Hepatocyte (in vitro differentiated cells): ENCODE measurements around the gene PAX4. TPM values are rescaled to one million over a fixed set of nuclear protein-coding genes. Genes with fewer than 3 reads are reported as not detected.

Experiments used
- DNase-seq: peaks from one replicate; pipeline ENCODE4 v3.0.0-alpha.2; 2016; ENCODE audit warnings: low spot score
- H2AFZ ChIP-seq: fragments of 200-600 bp; sonication (generic); 2 replicates; pipeline ENCODE4 v1.6.0; 2016; ENCODE audit warnings: antibody characterized with exemption, mild to moderate bottlenecking
- H3K27ac ChIP-seq: fragments of 200-600 bp; sonication (generic); 2 replicates; pipeline ENCODE4 v1.5.1; 2016; ENCODE audit warnings: mild to moderate bottlenecking
- H3K27me3 ChIP-seq: fragments of 200-600 bp; sonication (generic); 2 replicates; pipeline ENCODE4 v1.6.1; 2016
- H3K36me3 ChIP-seq: fragments of 200-600 bp; sonication (generic); replicated peaks from 2 replicates; pipeline ENCODE4 v1.5.1; 2016; ENCODE audit warnings: low read depth; ENCODE audit not compliant: insufficient read depth
- H3K4me1 ChIP-seq: fragments of 200-600 bp; sonication (generic); 2 replicates; pipeline ENCODE4 v1.5.1; 2016; ENCODE audit warnings: mild to moderate bottlenecking, moderate library complexity; ENCODE audit not compliant: insufficient read depth
- H3K4me2 ChIP-seq: fragments of 200-600 bp; sonication (generic); 2 replicates; pipeline ENCODE4 v1.6.0; 2016
- H3K4me3 ChIP-seq: fragments of 200-600 bp; sonication (generic); 2 replicates; pipeline ENCODE4 v1.5.1; 2016; ENCODE audit warnings: mild to moderate bottlenecking
- H3K79me2 ChIP-seq: fragments of 200-600 bp; sonication (generic); 2 replicates; pipeline ENCODE4 v1.6.0; 2017; ENCODE audit warnings: mild to moderate bottlenecking
- H3K9me2 ChIP-seq: fragments of 200-600 bp; sonication (generic); replicated peaks from 2 replicates; pipeline ENCODE4 v1.6.0; 2017; ENCODE audit warnings: mild to moderate bottlenecking; ENCODE audit not compliant: insufficient read depth
- H3K9me3 ChIP-seq: fragments of 200-600 bp; sonication (generic); 2 replicates; pipeline ENCODE4 v1.5.1; 2016; ENCODE audit warnings: low read depth, mild to moderate bottlenecking
- H4K20me1 ChIP-seq: fragments of 200-600 bp; sonication (generic); 2 replicates; pipeline ENCODE4 v1.6.0; 2016; ENCODE audit warnings: mild to moderate bottlenecking; ENCODE audit not compliant: insufficient read depth, poor library complexity, severe bottlenecking
- EZH2 ChIP-seq: fragments of 200-600 bp; sonication (generic); IDR thresholded peaks from 2 replicates; pipeline ENCODE4 v1.6.1; 2016; ENCODE audit warnings: antibody characterized with exemption, mild to moderate bottlenecking, borderline replicate concordance
- EZH2phosphoT487 ChIP-seq: fragments of 200-600 bp; sonication (generic); IDR thresholded peaks from one replicate; pipeline ENCODE4 v1.6.1; 2018; ENCODE audit warnings: antibody characterized with exemption, mild to moderate bottlenecking, low read depth, moderate library complexity; ENCODE audit not compliant: unreplicated experiment, severe bottlenecking
- WGBS: methylation state at CpG from one replicate; pipeline ENCODE4 v1.1.6; 2016; ENCODE audit warnings: low lambda C conversion rate; ENCODE audit errors: missing lambda C conversion rate; 5-methylcytosine and 5-hydroxymethylcytosine counted together
- polyA plus RNA-seq: library from polyadenylated mRNA; unstranded; fragments of >200 nt; fragmentation: Nextera tagmentation; extraction: Ambion mirVana; gene quantifications from 2 replicates; pipeline ENCODE4 v1.2.1, GENCODE V29; 2016
- total RNA-seq: library from RNA; depleted of rRNA; stranded (reverse); fragments of >200 nt; gene quantifications from 2 replicates; pipeline ENCODE4 v1.2.3, GENCODE V29; 2014
- TF ChIP-seq, protein P1 (sequence below): fragments of 200-600 bp; sonication (generic); IDR thresholded peaks from 2 replicates; pipeline ENCODE4 v1.5.1; 2016; ENCODE audit warnings: antibody characterized with exemption, mild to moderate bottlenecking; ENCODE audit not compliant: poor library complexity

The PAX4 gene
- total and polyA plus RNA-seq, 2 experiments from 2014 or later: 0.30 to 0.65 TPM

DNA sequence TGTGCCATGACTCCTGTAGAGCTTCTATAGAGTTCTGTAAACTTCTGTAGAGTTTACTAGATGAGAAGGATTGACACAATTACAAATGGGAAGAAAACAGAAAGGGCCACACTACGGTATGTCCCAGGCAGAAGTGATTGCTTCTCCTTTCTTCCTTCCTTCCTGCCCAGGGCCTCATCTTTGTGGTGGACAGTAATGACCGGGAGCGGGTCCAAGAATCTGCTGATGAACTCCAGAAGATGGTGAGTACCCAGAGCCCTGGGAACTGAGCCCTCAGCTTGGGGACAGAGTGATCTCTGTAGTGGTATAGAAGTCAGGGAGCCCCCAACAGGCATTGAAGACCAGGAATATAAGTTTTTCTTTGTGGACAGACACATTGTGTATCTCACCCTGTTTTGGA lies 28.0 kb downstream of the PAX4 start:
- H3K27me3 ChIP-seq: no peaks in the 10 kb centered on the region
- peaks cover 8% of the 10 kb centered on the region for H4K20me1 ChIP-seq
- no peaks in the 10 kb centered on the region for H3K9me2 ChIP-seq
- H3K4me1 ChIP-seq: peaks cover 11% of the 10 kb centered on the region
- H3K4me3 ChIP-seq: no peak overlapping the region
- H3K79me2 ChIP-seq: peaks cover 20% of the 10 kb centered on the region
- H3K9me3 ChIP-seq: no peaks in the 10 kb centered on the region
- no peak for DNase-seq
- H3K36me3 ChIP-seq: no peaks in the 10 kb centered on the region
- 95% methylated on average over 3 of the region's 3 CpGs for WGBS
- H3K27ac ChIP-seq: no peak overlapping the region
- peak overlapping the region; percentile 97 for H3K4me2 ChIP-seq
- TF ChIP-seq EZH2phosphoT487 (no peak), EZH2 (no peak)
- TF ChIP-seq, protein P1, sequence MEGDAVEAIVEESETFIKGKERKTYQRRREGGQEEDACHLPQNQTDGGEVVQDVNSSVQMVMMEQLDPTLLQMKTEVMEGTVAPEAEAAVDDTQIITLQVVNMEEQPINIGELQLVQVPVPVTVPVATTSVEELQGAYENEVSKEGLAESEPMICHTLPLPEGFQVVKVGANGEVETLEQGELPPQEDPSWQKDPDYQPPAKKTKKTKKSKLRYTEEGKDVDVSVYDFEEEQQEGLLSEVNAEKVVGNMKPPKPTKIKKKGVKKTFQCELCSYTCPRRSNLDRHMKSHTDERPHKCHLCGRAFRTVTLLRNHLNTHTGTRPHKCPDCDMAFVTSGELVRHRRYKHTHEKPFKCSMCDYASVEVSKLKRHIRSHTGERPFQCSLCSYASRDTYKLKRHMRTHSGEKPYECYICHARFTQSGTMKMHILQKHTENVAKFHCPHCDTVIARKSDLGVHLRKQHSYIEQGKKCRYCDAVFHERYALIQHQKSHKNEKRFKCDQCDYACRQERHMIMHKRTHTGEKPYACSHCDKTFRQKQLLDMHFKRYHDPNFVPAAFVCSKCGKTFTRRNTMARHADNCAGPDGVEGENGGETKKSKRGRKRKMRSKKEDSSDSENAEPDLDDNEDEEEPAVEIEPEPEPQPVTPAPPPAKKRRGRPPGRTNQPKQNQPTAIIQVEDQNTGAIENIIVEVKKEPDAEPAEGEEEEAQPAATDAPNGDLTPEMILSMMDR: no peak
- H2AFZ ChIP-seq: no peak overlapping the region

DNA sequence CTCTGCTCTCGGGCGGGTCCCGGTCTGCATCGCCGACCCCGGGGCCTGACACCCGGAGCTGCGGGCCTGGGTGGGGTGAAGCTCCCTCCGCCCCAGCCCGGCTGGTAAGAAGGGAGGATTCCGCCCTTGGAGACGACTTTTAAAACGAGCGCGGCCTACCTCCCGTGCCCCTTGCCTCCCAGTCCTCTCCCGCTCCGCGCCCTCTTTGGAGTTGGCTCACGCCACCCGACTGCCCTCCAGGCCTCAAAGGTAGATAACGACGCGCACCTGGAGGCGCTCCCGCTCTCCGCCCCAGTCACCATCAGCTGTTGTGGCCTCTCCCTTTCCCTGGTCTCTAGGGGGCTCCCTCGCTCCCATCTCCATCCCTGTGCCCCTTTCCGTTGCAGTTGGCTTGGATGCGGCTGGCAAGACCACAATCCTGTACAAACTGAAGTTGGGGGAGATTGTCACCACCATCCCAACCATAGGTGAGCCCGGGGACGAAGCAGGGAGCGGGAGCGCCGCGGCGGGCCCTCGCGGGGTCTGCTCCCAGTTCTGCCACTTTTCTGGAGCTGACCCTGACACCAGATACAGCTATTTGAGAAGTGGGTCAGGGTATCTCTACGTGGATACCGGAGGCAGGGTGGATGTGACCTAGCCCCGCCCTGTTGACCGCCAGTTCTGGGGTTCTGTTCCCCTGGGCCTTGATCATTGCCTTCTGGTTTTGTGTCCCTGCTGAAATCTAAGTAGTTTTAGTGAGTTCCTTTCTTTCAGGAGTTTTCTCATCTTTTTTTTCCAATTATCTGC lies 29.1 kb downstream of the PAX4 start:
- H3K9me3 ChIP-seq: no peaks in the 10 kb centered on the region
- TF ChIP-seq EZH2phosphoT487 (no peak), EZH2 (no peak)
- TF ChIP-seq, protein P1: peak; percentile 62
- H4K20me1 ChIP-seq: peaks cover 8% of the 10 kb centered on the region
- no peaks in the 10 kb centered on the region for H3K9me2 ChIP-seq
- peak overlapping the region; percentile 97 for H3K4me2 ChIP-seq
- peak overlapping the region; percentile 97 for H2AFZ ChIP-seq
- H3K27ac ChIP-seq: peak overlapping the region; percentile 99
- H3K36me3 ChIP-seq: no peaks in the 10 kb centered on the region
- H3K79me2 ChIP-seq: peaks cover 30% of the 10 kb centered on the region
- H3K4me1 ChIP-seq: peaks cover 19% of the 10 kb centered on the region
- peak; percentile 86 for DNase-seq
- no peaks in the 10 kb centered on the region for H3K27me3 ChIP-seq
- peak overlapping the region; percentile 99 for H3K4me3 ChIP-seq
- WGBS: 5% methylated on average over 40 of the region's 43 CpGs

DNA sequence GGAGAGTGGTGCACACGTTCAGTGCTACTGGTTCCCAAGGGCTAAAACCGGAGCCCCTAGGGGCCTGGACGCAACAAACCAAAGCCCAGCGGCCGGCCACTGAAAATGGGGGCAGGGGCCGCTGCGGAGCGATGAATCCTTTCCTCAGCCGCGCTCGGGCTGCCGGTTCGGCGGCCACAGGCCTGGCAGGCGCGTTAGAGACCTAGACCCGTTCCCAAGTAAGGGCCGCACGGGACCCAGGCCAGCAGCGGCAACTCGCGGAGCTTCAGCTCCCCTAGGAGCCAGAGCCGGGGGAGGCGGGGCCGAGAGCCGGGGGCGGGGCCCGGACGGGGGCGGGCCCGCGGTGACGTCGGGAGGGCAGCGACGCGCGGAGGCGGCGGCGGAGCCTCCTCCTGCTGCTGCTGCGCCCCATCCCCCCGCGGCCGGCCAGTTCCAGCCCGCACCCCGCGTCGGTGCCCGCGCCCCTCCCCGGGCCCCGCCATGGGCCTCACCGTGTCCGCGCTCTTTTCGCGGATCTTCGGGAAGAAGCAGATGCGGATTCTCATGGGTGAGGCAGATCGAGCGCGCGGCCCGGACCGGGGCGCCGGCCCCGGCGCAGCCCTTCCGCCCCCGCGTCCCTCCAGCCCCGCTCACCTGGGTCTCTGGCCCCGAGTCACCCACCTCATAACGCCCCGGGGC lies 29.8 kb downstream of the PAX4 start, which contains the start of gene ARF5:
ARF5 (plus strand) TSS at position 393 of the 678 bp plus-strand sequence; CDS start at position 481, 88 bp downstream.
- H2AFZ ChIP-seq: peak within 1 kb of the TSS; percentile 97
- WGBS: 2% methylated on average over 24 of the region's 77 CpGs

More for the DNA sequence above, 29.8 kb downstream of the PAX4 start, which contains the start of gene ARF5:
- Histone ChIP-seq H3K4me3 (peak within 1 kb of the TSS; percentile 99), H3K4me2 (peak within 1 kb of the TSS; percentile 97), H4K20me1 (peaks cover 14% of the 10 kb centered on the region), H3K79me2 (peaks cover 37% of the 10 kb centered on the region), H3K4me1 (peaks cover 25% of the 10 kb centered on the region), H3K9me3 (no peaks in the 10 kb centered on the region), H3K27ac (peak within 1 kb of the TSS; percentile 99), H3K27me3 (no peaks in the 10 kb centered on the region), H3K36me3 (no peaks in the 10 kb centered on the region), H3K9me2 (no peaks in the 10 kb centered on the region)
- DNase-seq: peak; percentile 95
- TF ChIP-seq, protein P1: no peak
- TF ChIP-seq EZH2 (no peak), EZH2phosphoT487 (no peak)
